Measurements from ENCODE around the gene ZCCHC18.
A peak's percentile ranks its signal among the peaks of the same experiment; 100 is the strongest.
"Not testable (repeated sequence)": the region's sequence is repeated elsewhere in the genome, so short reads cannot be mapped to it uniquely, and the experiment has no call there.

The ZCCHC18 gene

DNA sequence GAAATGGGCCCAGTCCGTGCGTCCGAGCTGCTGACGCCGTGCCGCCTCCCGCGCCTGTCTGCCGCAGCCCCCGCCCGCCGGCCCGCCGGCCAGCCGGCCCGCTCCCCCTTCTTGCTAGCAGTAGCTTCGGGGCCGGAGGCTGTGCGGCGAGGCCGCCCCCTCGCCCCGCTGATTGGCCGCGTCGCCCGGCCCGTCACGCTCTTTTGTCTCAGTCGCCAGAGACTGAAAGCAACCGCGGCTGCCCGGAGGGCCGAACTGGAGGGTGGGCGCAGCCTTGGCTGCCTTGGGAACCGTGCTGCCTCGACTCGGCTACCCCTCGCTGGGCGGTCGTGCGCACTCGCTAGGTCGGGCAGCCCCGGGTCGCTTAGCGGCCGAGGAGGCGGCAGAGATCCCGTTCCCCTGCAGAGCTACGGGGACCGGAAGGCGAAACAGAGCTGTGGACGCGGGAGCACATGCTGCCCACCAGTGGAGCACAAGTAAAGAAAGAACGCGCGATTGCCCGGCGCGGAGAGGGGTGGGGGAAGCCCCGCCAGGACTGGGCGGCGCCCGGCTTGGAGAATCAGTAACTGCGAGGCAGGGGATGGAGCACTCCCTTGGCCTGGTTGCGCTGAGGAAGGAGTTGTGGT, at the start of gene ZCCHC18:
Gene ZCCHC18 (plus strand): TSS at position 198 of the 626 bp plus-strand sequence. CDS start 1,589 bp downstream, outside the sequence.
- peak; percentile 57 for DNase-seq (ENCODE audit: low read depth)

DNA sequence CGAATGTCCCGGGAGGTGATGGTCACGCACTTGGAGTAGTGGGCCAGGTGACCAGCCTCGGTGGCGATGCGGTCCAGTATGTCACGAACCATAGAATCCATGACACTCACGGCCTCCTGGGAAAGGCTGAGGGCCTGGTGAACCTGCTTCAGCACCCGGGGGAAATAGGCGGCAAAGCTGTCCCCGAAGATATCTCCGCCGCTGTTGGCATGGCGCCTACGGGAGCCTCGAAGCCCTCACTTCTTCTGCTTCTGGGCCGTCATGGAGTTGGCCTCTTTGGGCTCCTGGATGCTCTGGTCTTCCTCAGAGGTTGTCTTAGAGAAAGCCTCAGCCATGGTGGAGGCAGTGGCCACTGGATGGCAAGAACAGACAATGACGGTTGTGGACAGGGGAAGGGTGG, 49.7 kb upstream of the ZCCHC18 start:
- DNase-seq (ENCODE audit: low read depth), result not testable (repeated sequence)

DNA sequence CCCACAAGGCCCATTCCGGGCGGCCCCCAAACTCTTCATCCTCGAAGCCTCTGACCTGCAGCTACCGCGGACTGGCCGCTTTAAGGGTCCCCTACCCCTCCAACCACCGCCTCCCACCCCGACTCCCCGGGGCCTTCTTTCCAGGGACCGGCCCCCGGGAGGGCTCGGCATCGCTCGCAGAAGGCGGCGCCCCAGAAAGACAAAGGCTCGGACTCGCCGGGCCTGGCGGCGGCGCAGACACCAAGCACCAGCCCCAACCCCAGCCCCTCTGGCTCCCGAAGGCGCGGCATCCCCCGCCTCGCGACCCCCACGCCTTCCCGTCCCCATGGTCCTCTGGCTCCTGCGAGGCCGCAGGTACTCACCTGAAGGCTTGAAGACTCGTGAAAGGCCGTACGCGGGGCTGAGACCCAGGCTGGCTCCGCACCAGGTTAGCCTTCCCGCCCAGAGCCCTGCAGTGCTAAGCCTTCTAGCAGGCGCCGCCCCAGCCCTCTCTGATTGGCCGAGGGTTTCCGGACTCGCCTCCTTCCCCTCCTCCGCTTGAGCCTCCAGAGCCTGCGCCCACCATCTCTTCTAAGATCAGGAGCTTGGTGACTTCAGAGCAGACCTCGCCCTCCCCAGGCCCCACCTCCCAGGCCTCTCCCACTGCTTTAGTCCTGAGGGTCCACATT, 36.4 kb upstream of the ZCCHC18 start, which contains the start of gene TMSB15C:
Gene TMSB15C (minus strand): TSS at position 459 of the 668 bp plus-strand sequence.
- DNase-seq (ENCODE audit: low read depth), result not testable (repeated sequence)

GRCh38 chrX:104077854-104078253, 34.5 kb upstream of the ZCCHC18 start:
- not testable (repeated sequence) for DNase-seq (ENCODE audit: low read depth)

DNA sequence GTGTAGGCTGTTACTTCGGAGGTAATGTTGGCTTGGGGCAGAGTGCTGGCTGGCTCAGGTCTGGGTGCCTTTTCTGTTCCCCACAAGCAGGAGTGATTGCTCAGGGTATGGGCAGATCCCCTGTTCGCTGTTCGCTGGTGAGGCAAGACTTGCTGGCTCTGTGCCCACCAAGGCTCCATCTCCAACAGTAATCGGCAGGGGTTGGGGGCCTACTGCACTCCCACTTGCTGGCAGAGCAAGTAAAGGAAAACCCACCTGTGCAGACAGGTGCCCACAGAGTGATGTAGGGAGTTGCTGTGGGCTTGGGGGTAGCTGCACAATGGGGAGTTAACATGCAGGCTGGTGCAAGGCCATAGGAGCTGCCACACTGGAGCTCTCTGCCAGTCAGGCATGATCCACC, 28.3 kb upstream of the ZCCHC18 start:
- no peak for DNase-seq (ENCODE audit: low read depth)

GRCh38 chrX:104084534-104085277, 27.6 kb upstream of the ZCCHC18 start:
- DNase-seq (ENCODE audit: low read depth), result no peak

GRCh38 chrX:104085477-104085876, 26.8 kb upstream of the ZCCHC18 start:
- DNase-seq (ENCODE audit: low read depth), result no peak

GRCh38 chrX:104085919-104086318, 26.4 kb upstream of the ZCCHC18 start:
- no peak for DNase-seq (ENCODE audit: low read depth)

GRCh38 chrX:104098151-104098808, 14.0 kb upstream of the ZCCHC18 start:
- DNase-seq (ENCODE audit: low read depth), result peak; percentile 62

DNA sequence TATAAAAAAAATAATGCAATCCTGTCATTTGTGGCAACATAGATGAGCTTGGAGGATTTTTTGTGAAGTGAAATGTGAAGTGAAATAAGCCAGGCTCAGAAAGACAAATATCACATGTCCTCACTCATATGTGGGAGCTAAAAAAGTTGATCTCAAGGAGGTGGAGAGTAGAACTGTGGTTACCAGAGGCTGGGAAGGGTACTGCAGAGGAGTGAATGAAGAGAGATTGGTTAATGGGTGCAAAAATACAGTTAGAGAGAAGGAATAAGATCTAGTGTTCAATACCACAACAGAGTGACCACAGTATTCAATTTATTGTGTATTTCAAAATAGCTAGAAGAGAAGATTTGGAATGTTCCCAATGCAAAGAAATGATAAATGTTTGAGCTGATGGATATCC, 13.4 kb upstream of the ZCCHC18 start:
- no peak for DNase-seq (ENCODE audit: low read depth)

DNA sequence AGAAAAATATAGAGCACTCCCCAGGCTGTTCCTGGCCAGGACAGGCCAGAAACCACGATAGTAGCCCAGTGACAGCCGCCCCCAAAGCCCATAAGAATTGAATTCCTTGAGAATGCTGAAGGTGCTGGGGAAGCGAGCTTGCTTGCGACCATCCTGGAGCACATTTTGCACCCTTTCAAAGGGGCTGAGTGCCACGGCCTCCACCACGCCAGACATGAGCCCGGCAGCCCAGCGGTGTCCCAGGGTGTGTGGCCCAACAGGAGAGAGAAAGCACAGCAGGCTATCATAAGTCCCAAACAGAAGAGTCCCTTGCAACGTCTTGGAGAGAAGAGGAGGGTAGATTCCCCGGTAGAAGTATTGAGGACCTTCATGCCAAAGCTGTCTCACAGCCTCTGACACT, 7.6 kb upstream of the ZCCHC18 start:
- DNase-seq (ENCODE audit: low read depth), result no peak

- DNase-seq (ENCODE audit: low read depth), result no peak
Measured at GRCh38 chrX:104105330-104106262, 6.7 kb upstream of the ZCCHC18 start.

DNA sequence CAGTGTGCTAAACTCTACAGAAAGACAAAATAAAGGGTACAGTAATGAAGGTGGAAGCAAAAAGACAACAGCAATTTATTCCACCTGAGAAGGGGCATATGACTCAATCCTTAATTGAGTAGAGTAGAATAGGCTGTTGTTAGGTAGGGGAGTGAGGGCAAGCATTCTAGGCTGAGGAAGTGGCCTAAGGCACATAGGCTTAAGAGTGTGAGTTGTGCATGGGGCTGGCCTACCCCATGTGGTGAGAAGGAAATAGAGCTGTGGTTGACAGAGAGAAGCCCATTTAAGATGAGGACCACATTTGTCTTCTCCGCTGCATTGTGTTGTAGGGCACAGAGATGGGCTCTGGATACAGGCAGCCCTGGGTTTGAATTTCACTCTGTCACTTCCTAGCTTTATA, 3.4 kb upstream of the ZCCHC18 start:
- DNase-seq (ENCODE audit: low read depth), result no peak

GRCh38 chrX:104110491-104111240, 1.7 kb upstream of the ZCCHC18 start:
- DNase-seq (ENCODE audit: low read depth), result not testable (repeated sequence)

DNA sequence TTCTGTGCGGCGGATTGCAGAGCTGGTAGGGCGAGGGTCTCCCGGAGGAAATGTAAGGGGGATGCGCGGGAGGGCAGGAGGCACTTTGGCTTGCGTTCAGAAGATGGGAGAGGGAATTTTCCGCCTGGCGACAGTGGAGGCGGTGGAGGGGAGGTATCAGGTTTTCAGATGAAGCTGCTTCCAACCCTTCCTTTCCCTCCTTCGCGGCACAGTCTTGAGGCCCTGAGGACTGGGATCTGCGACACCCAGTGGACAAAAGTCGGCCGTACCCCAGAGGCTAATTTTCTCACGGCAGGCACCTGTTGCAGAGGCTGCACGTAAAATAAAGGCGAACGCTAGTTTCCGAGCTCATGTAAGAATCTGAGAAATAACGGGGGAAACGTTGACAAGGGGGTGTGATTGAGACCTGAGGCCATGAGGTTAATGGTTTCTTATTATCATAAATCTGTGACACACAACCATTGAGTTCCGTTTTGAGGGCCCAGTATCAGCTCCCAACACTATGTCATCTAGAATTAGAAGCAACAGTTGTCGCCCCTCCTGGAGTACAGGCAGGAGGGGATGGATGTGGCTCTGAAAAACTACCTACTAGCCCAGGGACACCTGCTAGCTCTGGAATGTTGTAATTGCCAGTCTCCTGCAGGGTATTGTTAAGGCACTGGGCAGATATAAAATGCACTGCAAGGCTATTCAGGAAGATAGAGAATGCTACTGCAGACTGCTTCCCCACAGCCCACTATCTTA, 1.1 kb downstream of the ZCCHC18 start:
- peak; percentile 71 for DNase-seq (ENCODE audit: low read depth)

GRCh38 chrX:104117759-104118158, 5.4 kb downstream of the ZCCHC18 start:
- no peak for DNase-seq (ENCODE audit: low read depth)

- DNase-seq (ENCODE audit: low read depth), result no peak
Measured at GRCh38 chrX:104118765-104119164, 6.4 kb downstream of the ZCCHC18 start.

DNA sequence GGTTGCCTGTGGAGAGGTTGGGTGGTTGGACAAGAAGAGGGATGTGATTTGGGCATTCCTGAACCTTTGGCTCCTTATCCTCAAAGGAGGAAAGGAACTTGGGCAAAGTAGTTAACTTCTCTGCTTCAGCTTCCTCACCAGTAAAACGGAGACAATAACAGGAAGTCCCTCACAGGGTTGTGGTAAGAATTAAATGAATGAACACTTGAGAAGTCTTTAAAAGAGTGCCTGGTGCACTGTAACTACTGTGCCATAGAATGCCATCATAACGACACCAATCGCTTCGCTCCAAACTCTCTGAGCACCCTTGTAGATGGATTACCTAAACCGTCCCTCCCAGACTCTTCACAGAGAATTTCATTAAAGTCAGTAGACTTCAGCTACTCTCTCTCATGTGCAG, 10.5 kb downstream of the ZCCHC18 start:
- DNase-seq (ENCODE audit: low read depth), result no peak

DNA sequence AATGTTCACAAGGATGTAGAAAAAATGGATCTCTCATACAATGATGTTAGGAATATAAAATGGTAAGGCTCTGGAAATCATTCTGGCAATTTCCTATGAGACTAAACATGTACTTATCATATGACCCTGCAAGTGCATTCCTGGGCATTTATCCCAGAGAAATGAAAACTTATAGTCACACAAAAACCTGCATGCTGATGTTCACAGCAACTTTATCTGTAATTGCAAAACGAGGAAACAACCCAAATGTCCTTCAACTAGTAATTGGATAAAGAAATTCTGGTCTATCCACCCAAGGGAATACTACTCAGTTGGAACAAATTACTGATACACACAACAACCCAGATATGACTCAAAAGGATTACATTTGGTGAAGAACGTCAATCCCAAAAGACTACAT, 14.5 kb downstream of the ZCCHC18 start:
- no peak for DNase-seq (ENCODE audit: low read depth)

- DNase-seq (ENCODE audit: low read depth), result no peak
Measured at GRCh38 chrX:104130808-104131207, 18.5 kb downstream of the ZCCHC18 start.

Data from ELR (cell line).